22Rv1 (cell line): ENCODE results near the gene GSKIP.

Experiments
- H3K27ac ChIP-seq: fragments of 450-650 bp; 2 replicates; pipeline ENCODE4 v1.5.1; 2017
- CTCF ChIP-seq: fragments of 450-650 bp; IDR thresholded peaks from 2 replicates; pipeline ENCODE4 v1.5.1; 2017; ENCODE audit warnings: mild to moderate bottlenecking
- ZFX ChIP-seq: fragments of 450-650 bp; IDR thresholded peaks from 2 replicates; pipeline ENCODE4 v1.6.1; 2017; ENCODE audit warnings: antibody characterized with exemption, borderline replicate concordance

GSKIP gene

GRCh38 chr14:96349286-96350075 is 13.8 kb upstream of the GSKIP start:
- TF ChIP-seq CTCF = no peak
- no peak for TF ChIP-seq ZFX
- H3K27ac ChIP-seq = no peak overlapping the region

GRCh38 chr14:96351986-96352385 is 11.3 kb upstream of the GSKIP start:
- H3K27ac ChIP-seq = no peak overlapping the region
- TF ChIP-seq ZFX = no peak
- no peak for TF ChIP-seq CTCF

GRCh38 chr14:96352708-96353107 is 10.6 kb upstream of the GSKIP start:
- TF ChIP-seq CTCF = no peak
- TF ChIP-seq ZFX = no peak
- H3K27ac ChIP-seq = no peak overlapping the region

- TF ChIP-seq CTCF (no peak), ZFX (no peak)
Measured at GRCh38 chr14:96354246-96354645, 9.1 kb upstream of the GSKIP start.

DNA sequence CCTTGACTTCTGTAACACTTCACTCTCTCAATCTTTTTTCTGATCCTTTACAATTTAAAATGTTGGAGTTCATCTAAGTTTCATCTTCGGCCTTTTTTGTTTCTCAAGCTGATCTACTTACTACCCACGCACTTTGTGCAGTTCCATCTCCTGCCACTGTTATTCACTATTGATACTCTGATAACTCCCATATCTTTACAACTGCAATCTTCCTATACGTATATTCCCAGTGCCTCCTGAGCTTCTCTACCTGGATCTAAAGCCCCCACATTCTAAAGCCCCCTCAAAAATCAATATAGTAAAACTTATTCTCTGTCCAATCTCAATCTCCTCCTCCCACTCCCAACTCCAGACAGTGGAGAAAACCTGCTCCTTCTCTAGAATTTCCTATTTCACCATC is 6.1 kb upstream of the GSKIP start:
- no peak overlapping the region for H3K27ac ChIP-seq
- TF ChIP-seq CTCF = no peak
- TF ChIP-seq ZFX = no peak

More at GRCh38 chr14:96354246-96354645, 9.1 kb upstream of the GSKIP start:
- no peak overlapping the region for H3K27ac ChIP-seq

GRCh38 chr14:96359959-96360358 is 3.4 kb upstream of the GSKIP start:
- no peak for TF ChIP-seq CTCF
- no peak for TF ChIP-seq ZFX
- H3K27ac ChIP-seq = no peak overlapping the region
